HepG2 (cell line): ENCODE measurements around the gene DCTN1. TPM values are rescaled to one million over a fixed set of nuclear protein-coding genes. Genes with fewer than 3 reads are reported as not detected.

ENCODE experiments used
- ATAC-seq: fragments of 200-7000 bp; cut with Tn5 transposase; 3 replicates; pipeline ENCODE4 v1.9.1; 2020; ENCODE audit warnings: mild to moderate bottlenecking, moderate library complexity
- BruUV-seq: library from RNA; stranded (reverse); fragments of 400-500 nt; replicated peaks from 2 replicates; lab custom pipeline; 2021; lab: Mats Ljungman, UMichigan
- CTCF ChIA-PET: fragments of 300-600 bp; formaldehyde crosslinking; extraction: SDS; loops from one replicate; lab custom pipeline; 2021; ENCODE audit warnings: low total read pairs, inconsistent platforms, low intra/inter-chr PET ratio; lab: Yijun Ruan, JAX
- POLR2A ChIA-PET: fragments of 350-600 bp; sonication (Branson Sonifier 250); formaldehyde crosslinking; loops from one replicate; lab custom pipeline; 2020; ENCODE audit warnings: antibody characterized with exemption, inconsistent platforms; lab: Yijun Ruan, JAX
- DNase-seq: peaks from one replicate; pipeline ENCODE4 v3.0.0-alpha.2; 2015; ENCODE audit warnings: low spot score
- FAIRE-seq: peaks from 3 replicates; lab custom pipeline; 2011; peaks lifted over from hg19 to GRCh38; lab: Jason Lieb, UNC
- H2AFZ ChIP-seq: one replicate; pipeline ENCODE4 v1.6.1; 2011; ENCODE audit warnings: low read length, inconsistent platforms
- H3K27ac ChIP-seq: fragments of 300-600 bp; 3 replicates; pipeline ENCODE4 v1.8.0; 2011; ENCODE audit warnings: mixed run types, mild to moderate bottlenecking, mixed read lengths, low read length, inconsistent platforms; ENCODE audit not compliant: insufficient read depth; ENCODE audit errors: extremely low read length
- H3K27me3 ChIP-seq, 2 experiments: fragments of 200-600 bp in 1 of 2; 2 replicates in 1 of 2; 3 replicates in 1 of 2; pipeline versions ENCODE4 v1.6.0 to v1.8.0; 2011; ENCODE audit warnings: low read length in 2 of 2, mild to moderate bottlenecking in 2 of 2, moderate library complexity in 2 of 2, inconsistent platforms in 1 of 2; ENCODE audit not compliant: insufficient read depth in 2 of 2, control insufficient read depth in 1 of 2
- H3K36me3 ChIP-seq, 2 experiments: fragments of 200-600 bp in 1 of 2; replicated peaks in 1 of 2; 2 replicates in 1 of 2; 3 replicates in 1 of 2; pipeline versions ENCODE4 v1.5.1 to v1.8.0; 2011; ENCODE audit warnings: low read length in 2 of 2, inconsistent platforms in 1 of 2; ENCODE audit not compliant: insufficient read depth in 2 of 2, control insufficient read depth in 1 of 2
- H3K4me1 ChIP-seq: 2 replicates; pipeline ENCODE4 v1.5.1; 2012; ENCODE audit warnings: low read length, inconsistent platforms; ENCODE audit not compliant: insufficient read depth
- H3K4me2 ChIP-seq: 2 replicates; pipeline ENCODE4 v1.6.0; 2011; ENCODE audit warnings: low read depth, low read length, inconsistent platforms
- H3K4me3 ChIP-seq, 3 experiments: fragments of 200-600 bp in 1 of 3; sonication (generic), shearing (Covaris generic) in 1 of 3; replicated peaks in 1 of 3; 2 replicates each; pipeline ENCODE4 v1.5.1; 2011 to 2016; ENCODE audit warnings: low read length in 3 of 3, inconsistent platforms in 2 of 3, low read depth in 2 of 3, mild to moderate bottlenecking in 2 of 3, control low read depth in 1 of 3, mixed read lengths in 1 of 3; ENCODE audit not compliant: insufficient read depth in 1 of 3
- H3K79me2 ChIP-seq: one replicate; pipeline ENCODE4 v1.6.1; 2011; ENCODE audit warnings: low read length, inconsistent platforms; ENCODE audit not compliant: insufficient read depth
- H3K9ac ChIP-seq: 2 replicates; pipeline ENCODE4 v1.6.0; 2011; ENCODE audit warnings: mild to moderate bottlenecking, low read depth, low read length, inconsistent platforms; ENCODE audit not compliant: insufficient read depth
- H3K9me3 ChIP-seq: 2 replicates; pipeline ENCODE4 v1.5.1; 2012; ENCODE audit warnings: mild to moderate bottlenecking, low read length
- H4K20me1 ChIP-seq: 2 replicates; pipeline ENCODE4 v1.6.0; 2011; ENCODE audit warnings: inconsistent platforms, mild to moderate bottlenecking, low read length, moderate library complexity; ENCODE audit not compliant: insufficient read depth
- CBX1 ChIP-seq: IDR thresholded peaks from one replicate; pipeline ENCODE4 v1.6.1; 2016; ENCODE audit warnings: antibody characterized with exemption, low read depth
- FOXP1 ChIP-seq, 2 experiments: fragments of 450-650 bp in 1 of 2; IDR thresholded peaks; 2 replicates each; pipeline ENCODE4 v1.6.1; 2017 to 2018; ENCODE audit warnings: antibody characterized with exemption in 1 of 2
- HMGA1 ChIP-seq: sonication (generic); formaldehyde crosslinking; conservative IDR thresholded peaks from 2 replicates; pipeline ENCODE4 v1.4.0; 2020; ENCODE audit warnings: missing genetic modification reagents
- JUNB ChIP-seq: sonication (generic); formaldehyde crosslinking; IDR thresholded peaks from 2 replicates; pipeline ENCODE4 v1.8.0; 2022; ENCODE audit warnings: missing genetic modification reagents, mild to moderate bottlenecking, borderline replicate concordance
- KDM5A ChIP-seq: fragments of 200-600 bp; sonication (generic); IDR thresholded peaks from 2 replicates; pipeline ENCODE4 v1.7.0; 2018; ENCODE audit warnings: antibody characterized with exemption, mild to moderate bottlenecking, low read length, borderline replicate concordance
- KLF6 ChIP-seq: IDR thresholded peaks from 2 replicates; pipeline ENCODE4 v1.8.0; 2016; ENCODE audit warnings: missing biosample characterization, missing genetic modification reagents
- MBNL3 ChIP-seq: fragments of 250-450 bp; sonication (Bioruptor Pico); conservative IDR thresholded peaks from 2 replicates; pipeline ENCODE4 v1.8.0; 2022; ENCODE audit warnings: mild to moderate bottlenecking, inconsistent platforms
- MED13 ChIP-seq: sonication (generic); formaldehyde crosslinking; IDR thresholded peaks from 2 replicates; pipeline ENCODE4 v1.5.0; 2020; ENCODE audit warnings: missing genetic modification reagents
- NR2F2 ChIP-seq: IDR thresholded peaks from 2 replicates; pipeline ENCODE4 v1.6.1; 2012; ENCODE audit warnings: low read depth, inconsistent platforms, borderline replicate concordance
- PAX8 ChIP-seq: sonication (generic); formaldehyde crosslinking; IDR thresholded peaks from 2 replicates; pipeline ENCODE4 v1.8.0; 2022; ENCODE audit warnings: mild to moderate bottlenecking, missing genetic modification reagents, borderline replicate concordance
- POLR2A ChIP-seq, 2 experiments: IDR thresholded peaks; 2 replicates each; pipeline ENCODE4 v1.6.1; 2011; ENCODE audit warnings: low read depth in 2 of 2, low read length in 2 of 2, mild to moderate bottlenecking in 1 of 2, moderate library complexity in 1 of 2; ENCODE audit not compliant: insufficient read depth in 1 of 2
- SRF ChIP-seq: IDR thresholded peaks from 2 replicates; pipeline ENCODE4 v1.6.1; 2011; ENCODE audit warnings: mild to moderate bottlenecking, low read depth, low read length, moderate library complexity
- TCF12 ChIP-seq, 2 experiments: fragments of 450-650 bp in 1 of 2; sonication (generic) in 1 of 2; formaldehyde crosslinking in 1 of 2; IDR thresholded peaks; 2 replicates each; pipeline versions ENCODE4 v1.6.1 to v1.8.0; 2017 to 2022; ENCODE audit warnings: antibody characterized with exemption in 1 of 2, mild to moderate bottlenecking in 1 of 2, missing genetic modification reagents in 1 of 2, moderate library complexity in 1 of 2
- THAP8 ChIP-seq: sonication (generic); formaldehyde crosslinking; IDR thresholded peaks from 2 replicates; pipeline ENCODE4 v1.5.1; 2020; ENCODE audit warnings: missing genetic modification reagents, mild to moderate bottlenecking, borderline replicate concordance
- ZBTB10 ChIP-seq: sonication (generic); formaldehyde crosslinking; IDR thresholded peaks from 2 replicates; pipeline ENCODE4 v1.4.0; 2020; ENCODE audit warnings: missing genetic modification reagents, borderline replicate concordance
- ZNF414 ChIP-seq: sonication (generic); formaldehyde crosslinking; IDR thresholded peaks from 2 replicates; pipeline ENCODE4 v1.5.0; 2020; ENCODE audit warnings: missing genetic modification reagents
- ZNF570 ChIP-seq: sonication (generic); formaldehyde crosslinking; IDR thresholded peaks from 2 replicates; pipeline ENCODE4 v1.4.0; 2020; ENCODE audit warnings: mild to moderate bottlenecking, missing genetic modification reagents, borderline replicate concordance
- ZNF652 ChIP-seq: IDR thresholded peaks from 2 replicates; pipeline ENCODE4 v1.6.1; 2016; ENCODE audit warnings: low read depth, borderline replicate concordance
- ZSCAN29 ChIP-seq: sonication (generic); formaldehyde crosslinking; conservative IDR thresholded peaks from 2 replicates; pipeline ENCODE4 v1.4.0; 2020; ENCODE audit warnings: mild to moderate bottlenecking, missing genetic modification reagents
- WGBS: methylation state at CpG from one replicate; pipeline ENCODE4 v1.1.6; 2017; ENCODE audit warnings: low lambda C conversion rate; 5-methylcytosine and 5-hydroxymethylcytosine counted together
- in situ Hi-C: cut with HindIII; loops from 2 replicates; pipeline ENCODE4 v1.10.0; 2017; ENCODE audit warnings: low pct_unique_long_range_greater_than_20kb; ENCODE audit not compliant: extremely low pct_ligation_motif_present
- intact Hi-C: fragments of 100-400 bp; cut with micrococcal nuclease; formaldehyde crosslinking; loops from one replicate; pipeline ENCODE4 v1.10.0; 2022; ENCODE audit not compliant: unreplicated experiment
- polyA plus RNA-seq, 8 experiments: library from polyadenylated mRNA; depleted of rRNA in 3 of 8; stranded (reverse) in 7 of 8; unstranded in 1 of 8; fragments of >200 nt; fragmentation: Illumina TruSeq in 4 of 8; extraction: Trizol in 4 of 8; gene quantifications; 2 replicates each; pipeline versions ENCODE4 v1.2.1 to v1.2.3, GENCODE V29; 2011 to 2016; ENCODE audit warnings: low read depth in 4 of 8, missing spikeins in 1 of 8, mixed read lengths in 1 of 8; ENCODE audit not compliant: insufficient read depth in 1 of 8
- total RNA-seq, 5 experiments: library from RNA; depleted of rRNA; stranded (reverse); fragments of >200 nt; fragmentation: Illumina TruSeq; extraction: Trizol; gene quantifications; 2 replicates each; pipeline ENCODE4 v1.2.3, GENCODE V29; 2016; ENCODE audit warnings: low read depth in 1 of 5

The DCTN1 gene
- total and polyA plus RNA-seq, 2 of the 13 experiments (the other 11 are each of a cell fraction or from before 2014, with no cell fraction given), result 73.2 to 122 TPM

GRCh38 chr2:74381751-74382150, 1.6 kb upstream of the DCTN1 start:
- CTCF ChIA-PET, result no interaction called here
- no peaks in the 10 kb centered on the region for H3K27me3 ChIP-seq
- no peak overlapping the region for H2AFZ ChIP-seq
- H3K4me1 ChIP-seq, result peaks cover 26% of the 10 kb centered on the region
- DNase-seq (no peak), FAIRE-seq (no peak), ATAC-seq (no peak)
- H3K9ac ChIP-seq, result no peak overlapping the region
- in situ Hi-C loops, result no loop called here
- H3K27ac ChIP-seq, result no peak overlapping the region
- no TSS peak for BruUV-seq
- H3K79me2 ChIP-seq, result peaks cover 68% of the 10 kb centered on the region
- peaks cover 14 to 40% of the 10 kb centered on the region in 2 experiments for H3K36me3 ChIP-seq
- WGBS, result 93% methylated on average over 3 of the region's 3 CpGs
- POLR2A ChIA-PET, result interaction anchor here (2.2 kb wide), 1 partner anchor 10 kb away, joined by 10 read pairs; no protein-coding TSS in a partner anchor
- H4K20me1 ChIP-seq, result peaks cover 14% of the 10 kb centered on the region; the same call in 1 of the 2 replicates
- intact Hi-C loops, result no loop called here
- H3K4me3 ChIP-seq, result no peak overlapping the region
- TF ChIP-seq ZSCAN29 (CRISPR knock-in tag), result no peak
- no peak for TF ChIP-seq ZNF570 (CRISPR knock-in tag)
- TF ChIP-seq CBX1, result no peak
- no peak for TF ChIP-seq NR2F2
- no peak for TF ChIP-seq HMGA1 (CRISPR knock-in tag)
- no peak for TF ChIP-seq POLR2A (IDR thresholded peaks at IDR 0.05; ENCODE audit: insufficient read depth in 1 of 2, low read depth in 2 of 2, low read length in 2 of 2)
- no peak for TF ChIP-seq THAP8 (CRISPR knock-in tag)
- no peak for TF ChIP-seq FOXP1 (IDR thresholded peaks at IDR 0.05)
- TF ChIP-seq FOXP1 (CRISPR knock-in tag; IDR thresholded peaks at IDR 0.05), result no peak
- TF ChIP-seq PAX8 (CRISPR knock-in tag), result no peak
- TF ChIP-seq SRF, result no peak
- no peak for TF ChIP-seq MED13 (CRISPR knock-in tag)
- TF ChIP-seq MBNL3, result no peak
- TF ChIP-seq ZNF652 (CRISPR knock-in tag), result no peak
- TF ChIP-seq KLF6, result no peak
- no peak for TF ChIP-seq ZBTB10 (CRISPR knock-in tag)
- TF ChIP-seq ZNF414 (CRISPR knock-in tag), result no peak
- no peak for TF ChIP-seq KDM5A
- no peak for TF ChIP-seq JUNB
- no peak for TF ChIP-seq TCF12 (IDR thresholded peaks at IDR 0.05)
- TF ChIP-seq TCF12 (CRISPR knock-in tag; IDR thresholded peaks at IDR 0.05), result no peak
- H3K9me3 ChIP-seq, result no peaks in the 10 kb centered on the region
- no peak overlapping the region for H3K4me2 ChIP-seq
